ENCODE results near the gene DAB1. TPM values are rescaled to one million over a fixed set of nuclear protein-coding genes. Genes with fewer than 3 reads are reported as not detected.

The DAB1 gene
- polyA plus RNA-seq, 3 donors: not detected

DNA sequence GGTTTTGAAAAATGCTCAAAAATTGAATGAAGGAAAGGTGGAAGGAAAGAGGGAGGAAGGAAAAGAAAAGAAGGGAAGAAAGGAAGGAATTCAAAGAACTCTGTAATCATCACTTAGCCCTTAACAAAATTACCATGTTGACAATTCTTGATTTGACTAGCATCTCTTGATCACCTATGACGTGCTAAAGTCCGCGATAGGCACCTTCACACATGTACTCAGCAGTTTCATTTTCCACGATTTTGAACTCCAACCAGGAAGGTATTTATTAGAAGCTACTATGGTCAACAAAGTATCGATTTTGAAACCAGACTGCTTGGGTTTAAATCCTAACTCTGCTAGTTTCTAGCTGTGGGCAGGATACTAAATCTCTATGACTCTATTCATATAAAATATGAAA lies 146.9 kb downstream of the DAB1 start:
- no peaks in the 10 kb centered on the region for H3K27me3 Mint-ChIP-seq (ENCODE audit: low read depth in 3 of 3)
- H3K27ac Mint-ChIP-seq: no peak overlapping the region
- Histone ChIP-seq H3K9ac (ENCODE audit: insufficient read depth, low read length, poor library complexity, severe bottlenecking) (no peak overlapping the region), H3K4me1 (ENCODE audit: control insufficient read depth in 1 of 2, insufficient read depth in 2 of 2, low read length in 2 of 2) (no peaks in the 10 kb centered on the region), H2AFZ (ENCODE audit: insufficient read depth, low read depth, low read length, poor library complexity, severe bottlenecking) (no peak overlapping the region), H3K36me3 (replicated peaks in 1 of 2; ENCODE audit: control insufficient read depth in 1 of 2, insufficient read depth in 2 of 2, low read length in 2 of 2) (no peaks in the 10 kb centered on the region), H3K27me3 (ENCODE audit: control insufficient read depth in 2 of 2, insufficient read depth in 2 of 2, low read length in 2 of 2) (no peaks in the 10 kb centered on the region), H3K79me2 (ENCODE audit: insufficient read depth, low read length) (no peaks in the 10 kb centered on the region), H3K9me3 (replicated peaks in 1 of 2; ENCODE audit: control insufficient read depth in 1 of 2, insufficient read depth in 1 of 2, low read length in 2 of 2) (no peaks in the 10 kb centered on the region), H4K20me1 (ENCODE audit: insufficient read depth, low read length) (no peaks in the 10 kb centered on the region), H3K27ac (ENCODE audit: low read depth in 1 of 2, low read length in 2 of 2) (no peak overlapping the region), H3K4me2 (replicated peaks; ENCODE audit: extremely low read depth, low read length, poor library complexity, severe bottlenecking) (no peak overlapping the region), H3K4me3 (replicated peaks in 1 of 3; ENCODE audit: low read depth in 2 of 3, low read length in 3 of 3) (no peak overlapping the region)
- H3K4me3 Mint-ChIP-seq: no peak overlapping the region
- no CpG with 5 or more reads among the region's 5 CpGs for WGBS (ENCODE audit: insufficient coverage)
- no peaks in the 10 kb centered on the region for H3K4me1 Mint-ChIP-seq
- no peaks in the 10 kb centered on the region for H3K36me3 Mint-ChIP-seq
- intact Hi-C loops (cut with micrococcal nuclease): no loop called here
- peaks cover 0 to 4% (median 0%) of the 10 kb centered on the region in 7 donors for H3K9me3 Mint-ChIP-seq
- TF ChIP-seq, protein P1, sequence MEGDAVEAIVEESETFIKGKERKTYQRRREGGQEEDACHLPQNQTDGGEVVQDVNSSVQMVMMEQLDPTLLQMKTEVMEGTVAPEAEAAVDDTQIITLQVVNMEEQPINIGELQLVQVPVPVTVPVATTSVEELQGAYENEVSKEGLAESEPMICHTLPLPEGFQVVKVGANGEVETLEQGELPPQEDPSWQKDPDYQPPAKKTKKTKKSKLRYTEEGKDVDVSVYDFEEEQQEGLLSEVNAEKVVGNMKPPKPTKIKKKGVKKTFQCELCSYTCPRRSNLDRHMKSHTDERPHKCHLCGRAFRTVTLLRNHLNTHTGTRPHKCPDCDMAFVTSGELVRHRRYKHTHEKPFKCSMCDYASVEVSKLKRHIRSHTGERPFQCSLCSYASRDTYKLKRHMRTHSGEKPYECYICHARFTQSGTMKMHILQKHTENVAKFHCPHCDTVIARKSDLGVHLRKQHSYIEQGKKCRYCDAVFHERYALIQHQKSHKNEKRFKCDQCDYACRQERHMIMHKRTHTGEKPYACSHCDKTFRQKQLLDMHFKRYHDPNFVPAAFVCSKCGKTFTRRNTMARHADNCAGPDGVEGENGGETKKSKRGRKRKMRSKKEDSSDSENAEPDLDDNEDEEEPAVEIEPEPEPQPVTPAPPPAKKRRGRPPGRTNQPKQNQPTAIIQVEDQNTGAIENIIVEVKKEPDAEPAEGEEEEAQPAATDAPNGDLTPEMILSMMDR (IDR thresholded peaks at IDR 0.05): no peak
- no peak for DNase-seq

DNA sequence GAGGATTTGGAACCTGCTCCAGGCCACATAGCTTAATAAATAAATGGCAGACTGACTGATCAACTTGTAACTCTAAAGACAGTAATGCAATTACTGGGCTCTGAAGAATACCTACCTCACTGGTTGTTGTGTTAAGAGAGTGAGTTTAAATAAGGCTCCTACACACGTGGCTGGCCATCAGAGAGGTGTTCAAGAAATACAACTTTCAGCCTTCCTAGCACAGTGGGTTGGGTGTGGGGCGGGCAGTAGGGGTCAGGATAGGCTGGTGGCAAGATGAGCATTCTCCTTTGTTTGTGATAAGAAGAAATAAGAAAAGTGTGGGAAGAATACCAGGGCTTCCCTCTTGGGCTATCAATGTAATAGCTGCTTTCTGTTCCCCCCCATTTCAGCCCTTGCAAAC lies 151.3 kb downstream of the DAB1 start:
- H3K27ac ChIP-seq (ENCODE audit: low read depth in 1 of 2, low read length in 2 of 2): no peak overlapping the region
- H3K4me3 ChIP-seq (replicated peaks in 1 of 3; ENCODE audit: low read depth in 2 of 3, low read length in 3 of 3): no peak overlapping the region
- H3K27me3 ChIP-seq (ENCODE audit: control insufficient read depth in 2 of 2, insufficient read depth in 2 of 2, low read length in 2 of 2): no peaks in the 10 kb centered on the region
- Mint-ChIP-seq H3K36me3 (no peaks in the 10 kb centered on the region), H3K27me3 (ENCODE audit: low read depth in 3 of 3) (peaks cover 0 to 4% (median 2%) of the 10 kb centered on the region in 3 donors), H3K9me3 (peaks cover 0 to 8% (median 2%) of the 10 kb centered on the region in 7 donors), H3K4me1 (no peaks in the 10 kb centered on the region), H3K27ac (no peak overlapping the region), H3K4me3 (no peak overlapping the region)
- no peak for DNase-seq
- no peaks in the 10 kb centered on the region for H3K4me1 ChIP-seq (ENCODE audit: control insufficient read depth in 1 of 2, insufficient read depth in 2 of 2, low read length in 2 of 2)
- intact Hi-C loops (cut with micrococcal nuclease): no loop called here
- no peaks in the 10 kb centered on the region for H3K9me3 ChIP-seq (replicated peaks in 1 of 2; ENCODE audit: control insufficient read depth in 1 of 2, insufficient read depth in 1 of 2, low read length in 2 of 2)
- TF ChIP-seq, protein P1 (IDR thresholded peaks at IDR 0.05): no peak
- H3K4me2 ChIP-seq (replicated peaks; ENCODE audit: extremely low read depth, low read length, poor library complexity, severe bottlenecking): no peak overlapping the region
- no peaks in the 10 kb centered on the region for H3K36me3 ChIP-seq (replicated peaks in 1 of 2; ENCODE audit: control insufficient read depth in 1 of 2, insufficient read depth in 2 of 2, low read length in 2 of 2)
- H3K9ac ChIP-seq (ENCODE audit: insufficient read depth, low read length, poor library complexity, severe bottlenecking): no peak overlapping the region
- H3K79me2 ChIP-seq (ENCODE audit: insufficient read depth, low read length): no peaks in the 10 kb centered on the region
- WGBS (ENCODE audit: insufficient coverage): no CpG with 5 or more reads among the region's 2 CpGs
- no peak overlapping the region for H2AFZ ChIP-seq (ENCODE audit: insufficient read depth, low read depth, low read length, poor library complexity, severe bottlenecking)
- no peaks in the 10 kb centered on the region for H4K20me1 ChIP-seq (ENCODE audit: insufficient read depth, low read length)

All from CD14-positive monocyte (primary cell).